Retina (tissue), 1 donor: ENCODE measurements around the gene IRF3.

Experiments used
- DNase-seq: peaks from one replicate; pipeline ENCODE4 v3.0.0-alpha.2; 2016

Gene IRF3

GRCh38 chr19:49665351-49666119 lies at the start of gene IRF3, which contains the start of gene BCL2L12:
Gene IRF3, minus strand, starts transcription at chr19:49665857. Its CDS starts 1,019 bp downstream, at chr19:49664838.
Gene BCL2L12, plus strand, starts transcription at chr19:49665933. Its CDS starts 760 bp downstream, at chr19:49666693.
- DNase-seq: peak; percentile 93

- DNase-seq: no peak
These were observed 47.7 kb upstream of the IRF3 start for GRCh38 chr19:49713236-49713845.

- no peak for DNase-seq
These were observed 46.8 kb upstream of the IRF3 start for GRCh38 chr19:49712397-49712859.

- no peak for DNase-seq
These were observed 44.8 kb upstream of the IRF3 start for GRCh38 chr19:49710372-49710951.

GRCh38 chr19:49705919-49706318 lies 40.3 kb upstream of the IRF3 start:
- no peak for DNase-seq

- no peak for DNase-seq
These were observed 39.4 kb upstream of the IRF3 start for GRCh38 chr19:49704888-49705642.

GRCh38 chr19:49701271-49701786 lies 35.7 kb upstream of the IRF3 start:
- no peak for DNase-seq

GRCh38 chr19:49700563-49700962 lies 34.9 kb upstream of the IRF3 start:
- no peak for DNase-seq

GRCh38 chr19:49699364-49699763 lies 33.7 kb upstream of the IRF3 start:
- DNase-seq: no peak

- no peak for DNase-seq
These were observed 31.2 kb upstream of the IRF3 start for GRCh38 chr19:49696865-49697264.

GRCh38 chr19:49696115-49696514 lies 30.5 kb upstream of the IRF3 start:
- DNase-seq: no peak

- DNase-seq: peak; percentile 30
These were observed 26.5 kb upstream of the IRF3 start for GRCh38 chr19:49692147-49692506.

- DNase-seq: peak; percentile 91
These were observed 25.8 kb upstream of the IRF3 start for GRCh38 chr19:49691243-49692146.

GRCh38 chr19:49690656-49691242 lies 25.1 kb upstream of the IRF3 start, which contains the start of gene CPT1C:
Gene CPT1C, plus strand, starts transcription at chr19:49691116. Its CDS starts 1,137 bp downstream, at chr19:49692253.
- DNase-seq: peak; percentile 91

GRCh38 chr19:49690079-49690655 lies 24.5 kb upstream of the IRF3 start:
- peak; percentile 72 for DNase-seq

GRCh38 chr19:49689133-49690078 lies 23.7 kb upstream of the IRF3 start, which contains the start of gene ADM5:
Gene ADM5, plus strand, starts transcription at chr19:49689594. Its CDS starts 244 bp downstream, at chr19:49689838.
- DNase-seq: peak; percentile 74

GRCh38 chr19:49688531-49689132 lies 23.0 kb upstream of the IRF3 start:
- DNase-seq: no peak

GRCh38 chr19:49687566-49688316 lies 22.1 kb upstream of the IRF3 start:
- DNase-seq: no peak
